DMS79 (cell line): ENCODE data around the gene HES2.
"Not testable (repeated sequence)": the region's sequence is repeated elsewhere in the genome, so short reads cannot be mapped to it uniquely, and the experiment has no call there.

Experiments used
- DNase-seq: peaks from one replicate; lab custom pipeline; 2025; lab: John Stamatoyannopoulos, UW

The HES2 gene

GRCh38 chr1:6419804-6420453, at the start of gene HES2:
Gene HES2, minus strand, starts transcription at chr1:6419919. Its CDS starts 99 bp downstream, at chr1:6419820.
- DNase-seq: no peak

GRCh38 chr1:6468729-6469461, 49.2 kb upstream of the HES2 start:
- no peak for DNase-seq

- DNase-seq: no peak
Measured at GRCh38 chr1:6467744-6468688, 48.3 kb upstream of the HES2 start.

GRCh38 chr1:6467224-6467623, 47.5 kb upstream of the HES2 start:
- DNase-seq: no peak

- DNase-seq: no peak
Measured at GRCh38 chr1:6466751-6467150, 47.0 kb upstream of the HES2 start.

GRCh38 chr1:6466023-6466422, 46.3 kb upstream of the HES2 start, which contains the start of gene TNFRSF25:
Gene TNFRSF25, minus strand, starts transcription at chr1:6466173. Its CDS starts 66 bp downstream, at chr1:6466107.
- DNase-seq: no peak

GRCh38 chr1:6465461-6466005, 45.8 kb upstream of the HES2 start:
- DNase-seq: no peak

GRCh38 chr1:6464915-6465314, 45.2 kb upstream of the HES2 start:
- DNase-seq: no peak

- DNase-seq: no peak
Measured at GRCh38 chr1:6464514-6464836, 44.8 kb upstream of the HES2 start.

GRCh38 chr1:6463120-6463412, 43.3 kb upstream of the HES2 start:
- no peak for DNase-seq

GRCh38 chr1:6462412-6463119, 42.8 kb upstream of the HES2 start:
- no peak for DNase-seq

GRCh38 chr1:6461538-6462411, 42.1 kb upstream of the HES2 start:
- no peak for DNase-seq

- no peak for DNase-seq
Measured at GRCh38 chr1:6461051-6461530, 41.4 kb upstream of the HES2 start.

GRCh38 chr1:6460301-6461050, 40.8 kb upstream of the HES2 start:
- no peak for DNase-seq

- no peak for DNase-seq
Measured at GRCh38 chr1:6459850-6460265, 40.1 kb upstream of the HES2 start.

GRCh38 chr1:6456800-6457466, 37.2 kb upstream of the HES2 start:
- no peak for DNase-seq

- not testable (repeated sequence) for DNase-seq
Measured at GRCh38 chr1:6455752-6456520, 36.2 kb upstream of the HES2 start.
